ENCODE data around the gene PRAME.

The PRAME gene

GRCh38 chr22:22588485-22589164, 29.6 kb upstream of the PRAME start:
- no peaks in the 10 kb centered on the region for H3K9me2 ChIP-seq (replicated peaks; ENCODE audit: low read depth, low read length)

GRCh38 chr22:22587577-22588188, 28.6 kb upstream of the PRAME start:
- Histone ChIP-seq H4K20me1 (ENCODE audit: insufficient read depth, low read length, poor library complexity, severe bottlenecking) (no peaks in the 10 kb centered on the region), H3K27me3 (ENCODE audit: insufficient read depth, low read length, poor library complexity, severe bottlenecking) (no peaks in the 10 kb centered on the region), H3F3A (ENCODE audit: low read depth) (no peaks in the 10 kb centered on the region), H2AFZ (ENCODE audit: low read length) (no peak overlapping the region), H3K4me3 (ENCODE audit: low read length, poor library complexity, severe bottlenecking) (no peak overlapping the region), H3K36me3 (ENCODE audit: insufficient read depth, low read length) (no peaks in the 10 kb centered on the region), H3K9me3 (ENCODE audit: insufficient read depth, low read depth, low read length) (no peaks in the 10 kb centered on the region), H3K9me2 (replicated peaks; ENCODE audit: low read depth, low read length) (no peaks in the 10 kb centered on the region), H3K79me2 (ENCODE audit: insufficient read depth, low read length) (no peaks in the 10 kb centered on the region), H3K4me1 (ENCODE audit: insufficient read depth, low read length, poor library complexity, severe bottlenecking) (no peaks in the 10 kb centered on the region), H3K9ac (ENCODE audit: low read depth, low read length, poor library complexity, severe bottlenecking) (no peak overlapping the region), H3K4me2 (ENCODE audit: low read depth, low read length, poor library complexity, severe bottlenecking) (no peak overlapping the region)
- TF ChIP-seq EZH2phosphoT487 (IDR thresholded peaks at IDR 0.05; ENCODE audit: borderline replicate concordance) (no peak), CTCF (conservative IDR thresholded peaks at IDR 0.05; ENCODE audit: low read length) (no peak)

More at GRCh38 chr22:22588485-22589164, 29.6 kb upstream of the PRAME start:
- Histone ChIP-seq H3K79me2 (ENCODE audit: insufficient read depth, low read length) (no peaks in the 10 kb centered on the region), H3K36me3 (ENCODE audit: insufficient read depth, low read length) (no peaks in the 10 kb centered on the region), H3K4me3 (ENCODE audit: low read length, poor library complexity, severe bottlenecking) (no peak overlapping the region), H3K4me2 (ENCODE audit: low read depth, low read length, poor library complexity, severe bottlenecking) (no peak overlapping the region), H3F3A (ENCODE audit: low read depth) (no peaks in the 10 kb centered on the region), H3K27me3 (ENCODE audit: insufficient read depth, low read length, poor library complexity, severe bottlenecking) (no peaks in the 10 kb centered on the region), H3K9ac (ENCODE audit: low read depth, low read length, poor library complexity, severe bottlenecking) (no peak overlapping the region), H2AFZ (ENCODE audit: low read length) (no peak overlapping the region), H3K4me1 (ENCODE audit: insufficient read depth, low read length, poor library complexity, severe bottlenecking) (no peaks in the 10 kb centered on the region), H3K9me3 (ENCODE audit: insufficient read depth, low read depth, low read length) (no peaks in the 10 kb centered on the region), H4K20me1 (ENCODE audit: insufficient read depth, low read length, poor library complexity, severe bottlenecking) (no peaks in the 10 kb centered on the region)
- TF ChIP-seq CTCF (conservative IDR thresholded peaks at IDR 0.05; ENCODE audit: low read length) (no peak), EZH2phosphoT487 (IDR thresholded peaks at IDR 0.05; ENCODE audit: borderline replicate concordance) (no peak)

- Histone ChIP-seq H4K20me1 (ENCODE audit: insufficient read depth, low read length, poor library complexity, severe bottlenecking) (no peaks in the 10 kb centered on the region), H3K27me3 (ENCODE audit: insufficient read depth, low read length, poor library complexity, severe bottlenecking) (no peaks in the 10 kb centered on the region), H2AFZ (ENCODE audit: low read length) (no peak overlapping the region), H3K36me3 (ENCODE audit: insufficient read depth, low read length) (no peaks in the 10 kb centered on the region), H3K79me2 (ENCODE audit: insufficient read depth, low read length) (no peaks in the 10 kb centered on the region), H3K4me1 (ENCODE audit: insufficient read depth, low read length, poor library complexity, severe bottlenecking) (no peaks in the 10 kb centered on the region), H3K9me2 (replicated peaks; ENCODE audit: low read depth, low read length) (no peaks in the 10 kb centered on the region), H3K9ac (ENCODE audit: low read depth, low read length, poor library complexity, severe bottlenecking) (no peak overlapping the region), H3K9me3 (ENCODE audit: insufficient read depth, low read depth, low read length) (no peaks in the 10 kb centered on the region), H3F3A (ENCODE audit: low read depth) (no peaks in the 10 kb centered on the region), H3K4me3 (ENCODE audit: low read length, poor library complexity, severe bottlenecking) (no peak overlapping the region), H3K4me2 (ENCODE audit: low read depth, low read length, poor library complexity, severe bottlenecking) (no peak overlapping the region)
- TF ChIP-seq EZH2phosphoT487 (IDR thresholded peaks at IDR 0.05; ENCODE audit: borderline replicate concordance) (no peak), CTCF (conservative IDR thresholded peaks at IDR 0.05; ENCODE audit: low read length) (no peak)
Measured at GRCh38 chr22:22584722-22585121, 25.7 kb upstream of the PRAME start.
